GM12892 (cell line): ENCODE data around the gene CDH23.
"Not testable (repeated sequence)": the region's sequence is repeated elsewhere in the genome, so short reads cannot be mapped to it uniquely, and the experiment has no call there.

Source experiments
- DNase-seq: peaks from one replicate; pipeline ENCODE4 v3.0.0; 2011; ENCODE audit not compliant: insufficient read length
- FAIRE-seq: peaks from 2 replicates; lab custom pipeline; 2011; peaks lifted over from hg19 to GRCh38; lab: Jason Lieb, UNC
- POLR2A ChIP-seq: IDR thresholded peaks from 2 replicates; pipeline ENCODE4 v1.6.1; 2011; ENCODE audit warnings: low read depth, low read length, control low read depth
- POLR2AphosphoS5 ChIP-seq: IDR thresholded peaks from 2 replicates; pipeline ENCODE4 v1.6.1; 2011; ENCODE audit warnings: low read depth, low read length, control low read depth
- TAF1 ChIP-seq: IDR thresholded peaks from 2 replicates; pipeline ENCODE4 v1.6.1; 2011; ENCODE audit warnings: low read depth, mild to moderate bottlenecking, control low read depth, low read length, borderline replicate concordance

The CDH23 gene

DNA sequence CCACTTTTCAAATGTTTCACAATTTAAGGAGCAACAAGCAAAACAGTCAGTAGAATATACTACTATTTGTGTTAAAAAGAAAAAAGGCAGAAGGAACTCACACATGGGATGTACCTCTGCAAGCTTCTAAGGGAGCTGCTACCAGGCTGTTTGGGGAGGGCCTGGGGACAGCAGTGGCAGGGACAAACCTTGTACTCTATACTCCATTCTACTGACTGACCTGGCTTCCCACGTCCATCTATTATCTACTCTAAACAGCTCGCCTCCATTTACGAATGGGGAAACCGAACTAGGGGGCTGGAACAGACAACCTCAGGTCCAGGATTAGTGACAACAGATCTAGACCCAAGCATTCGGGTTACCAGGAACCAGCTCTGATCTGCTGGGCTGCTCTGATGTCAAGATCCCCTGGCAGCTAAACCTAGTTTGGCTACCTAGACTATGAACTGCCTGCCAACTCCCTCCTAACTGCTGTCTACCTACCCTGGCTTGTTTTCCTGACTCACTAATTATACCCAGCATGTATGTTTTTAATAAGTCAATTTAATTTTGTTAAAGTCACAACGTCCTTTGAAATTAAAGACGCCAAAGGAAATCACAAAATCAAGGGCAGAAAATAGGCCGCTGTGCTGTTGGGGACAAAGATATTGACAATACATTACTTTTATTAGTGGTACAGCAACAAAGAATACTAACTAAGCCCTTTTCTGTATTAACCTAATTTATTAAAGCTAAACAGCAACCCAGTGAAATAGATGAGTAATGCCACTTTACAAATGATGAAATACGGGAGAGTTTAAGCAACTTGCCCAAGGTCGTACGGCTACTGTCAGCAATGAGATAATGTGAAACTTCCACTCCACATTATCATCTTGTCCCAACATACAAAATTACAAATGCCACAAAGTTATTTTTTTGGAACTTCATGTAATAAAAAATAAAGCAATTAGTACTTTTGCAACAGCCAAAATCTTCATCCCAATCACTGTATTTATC is 449.0 kb downstream of the CDH23 start:
- FAIRE-seq (no peak), DNase-seq (no peak)
- TF ChIP-seq TAF1 (no peak), POLR2A (no peak), POLR2AphosphoS5 (no peak)

DNA sequence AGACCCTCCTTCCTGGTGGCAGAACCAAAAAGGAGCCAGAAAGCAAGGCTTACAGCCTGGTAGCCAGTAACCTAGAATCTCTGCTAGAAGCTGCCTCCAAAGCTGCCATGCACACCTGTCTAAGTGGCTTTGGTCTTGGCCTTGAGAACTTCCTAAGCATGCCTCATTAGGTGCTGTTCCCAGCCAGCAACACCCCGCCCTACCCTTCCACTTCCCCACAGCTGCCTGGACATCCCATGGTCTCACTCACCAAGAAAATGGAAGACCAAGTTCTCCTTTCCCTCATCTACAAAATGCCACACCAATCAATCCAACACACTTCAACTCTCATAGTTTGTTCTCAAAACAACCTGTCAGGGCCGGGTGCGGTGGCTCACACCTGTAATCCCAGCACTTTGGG is 450.1 kb downstream of the CDH23 start:
- TF ChIP-seq POLR2AphosphoS5 (no peak), TAF1 (no peak), POLR2A (no peak)
- no peak for DNase-seq
- FAIRE-seq, result no peak

DNA sequence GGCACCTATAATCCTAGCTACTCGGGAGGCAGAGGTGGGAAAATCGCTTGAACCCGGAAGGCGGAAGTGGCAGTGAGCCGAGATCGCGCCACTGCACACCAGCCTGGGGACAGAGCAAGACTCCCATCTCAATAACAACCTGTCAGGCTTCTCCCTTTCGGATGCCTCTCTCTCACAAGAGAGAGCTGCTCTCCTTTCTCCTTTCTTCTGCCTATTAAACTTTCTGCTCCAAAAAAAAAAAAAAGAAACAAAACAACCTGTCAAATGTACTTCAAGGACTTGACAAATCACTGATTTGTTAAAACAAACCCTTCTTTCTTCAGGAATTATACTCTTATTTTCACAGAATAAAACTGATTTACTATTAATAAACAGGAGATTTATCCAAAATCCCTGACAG is 450.7 kb downstream of the CDH23 start:
- FAIRE-seq (no peak), DNase-seq (no peak)
- TF ChIP-seq TAF1 (no peak), POLR2A (no peak), POLR2AphosphoS5 (no peak)

- no peak for TF ChIP-seq TAF1
- no peak for TF ChIP-seq POLR2AphosphoS5
- no peak for TF ChIP-seq POLR2A
- DNase-seq, result no peak
- no peak for FAIRE-seq
Measured at GRCh38 chr10:71848325-71849275, 451.9 kb downstream of the CDH23 start.

DNA sequence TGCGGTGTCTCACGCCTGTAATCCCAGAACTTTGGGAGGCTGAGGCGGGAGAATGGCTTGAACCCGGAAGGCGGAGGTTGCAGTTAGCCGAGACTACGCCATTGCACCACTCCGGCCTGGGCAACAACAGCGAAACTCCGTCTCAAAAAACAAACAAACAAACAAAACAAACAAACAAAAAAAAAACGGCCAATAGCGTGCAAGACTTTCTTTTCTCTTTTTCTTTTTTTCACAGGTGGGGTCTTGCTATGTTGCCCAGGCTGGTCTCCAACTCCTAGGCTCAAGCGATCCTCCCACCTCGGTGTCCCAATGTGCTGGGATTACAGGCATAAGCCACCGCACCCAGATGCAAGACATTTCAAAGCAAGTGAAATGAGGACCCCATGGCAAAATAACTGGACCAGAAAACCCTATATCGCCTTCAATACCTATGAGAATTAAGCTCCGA is 452.8 kb downstream of the CDH23 start:
- TF ChIP-seq POLR2AphosphoS5 (no peak), POLR2A (no peak), TAF1 (no peak)
- DNase-seq (no peak), FAIRE-seq (no peak)

DNA sequence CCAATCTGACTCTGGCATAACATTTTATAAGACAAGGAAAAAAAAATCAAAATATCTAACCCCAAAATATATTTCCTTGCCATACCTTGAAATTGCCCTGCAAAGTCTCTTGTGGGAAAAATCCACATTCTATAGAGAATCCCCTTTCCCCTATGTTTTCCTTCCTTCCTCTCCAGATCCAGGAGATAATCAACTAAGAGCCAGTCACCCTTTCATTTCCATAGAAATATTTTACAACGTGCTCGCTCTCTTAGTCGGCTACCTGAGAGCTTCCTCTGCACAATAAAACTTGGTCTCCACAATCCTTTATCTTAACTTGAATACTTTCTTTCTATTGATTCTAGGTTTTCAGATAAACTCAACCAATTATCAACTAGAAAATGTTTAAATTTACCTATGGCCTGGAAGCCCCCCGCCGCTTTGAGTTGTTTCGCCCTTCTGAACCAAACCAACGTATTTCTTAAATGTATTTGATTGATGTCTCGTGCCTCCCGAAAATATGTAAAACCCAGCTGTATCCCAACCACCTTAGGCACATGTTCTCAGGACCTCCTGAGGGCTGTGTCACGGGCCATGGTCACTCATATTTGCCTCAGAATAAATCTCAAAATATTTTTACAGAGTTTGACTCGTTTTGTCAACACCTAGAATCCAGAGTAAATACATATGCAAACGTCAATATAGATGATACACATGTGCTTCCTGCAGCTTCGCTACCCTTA is 453.5 kb downstream of the CDH23 start:
- FAIRE-seq, result peak; percentile 5

DNA sequence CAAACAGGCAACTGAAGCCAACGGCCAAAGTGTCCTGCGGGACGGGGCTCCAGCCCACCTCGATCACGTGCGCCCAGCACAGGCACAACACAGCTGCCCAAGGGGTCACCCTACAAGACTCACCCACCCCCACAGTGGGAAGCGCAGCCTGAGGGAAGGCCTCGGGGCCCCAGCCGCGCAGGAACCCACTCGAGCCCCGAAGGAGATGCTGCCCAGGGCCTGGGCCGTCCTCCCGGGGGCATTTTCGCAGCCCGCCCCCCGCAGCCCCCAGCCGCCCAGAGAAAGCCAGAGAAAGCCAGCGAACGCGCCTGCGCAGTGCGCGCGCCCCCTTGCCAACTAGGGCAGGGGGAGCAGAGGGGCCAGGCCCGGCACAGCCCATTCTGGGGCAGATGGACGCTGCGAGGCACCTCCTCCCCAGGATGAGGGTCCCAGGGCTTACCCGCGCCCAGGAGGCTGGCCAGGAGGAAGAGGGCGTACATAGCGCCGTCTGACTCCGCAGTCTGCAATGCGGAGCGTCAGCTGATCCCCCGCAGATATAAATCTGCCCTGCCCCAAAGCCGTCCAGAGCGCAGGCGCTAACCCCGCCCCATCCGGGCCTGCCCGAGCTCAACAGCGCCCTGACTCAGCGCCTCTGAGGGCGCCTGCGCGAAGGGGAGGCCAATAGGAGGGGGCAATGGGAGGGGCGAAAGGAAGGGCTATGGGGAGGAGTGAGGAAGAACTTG is 454.2 kb downstream of the CDH23 start, which contains the start of gene PSAP:
Gene PSAP, minus strand, starts transcription at position 509 of the 722 bp plus-strand sequence. Its CDS starts 30 bp downstream, at position 479.
- TF ChIP-seq POLR2AphosphoS5 (peak; percentile 98), TAF1 (peak; percentile 83), POLR2A (peak; percentile 99)
- peak; percentile 96 for FAIRE-seq
- peak; percentile 99 for DNase-seq

More for the DNA sequence above, 453.5 kb downstream of the CDH23 start:
- DNase-seq, result no peak
- TF ChIP-seq TAF1 (no peak), POLR2AphosphoS5 (no peak)

- not testable (repeated sequence) for DNase-seq, FAIRE-seq
Measured at GRCh38 chr10:71851465-71852095, 454.9 kb downstream of the CDH23 start.

DNA sequence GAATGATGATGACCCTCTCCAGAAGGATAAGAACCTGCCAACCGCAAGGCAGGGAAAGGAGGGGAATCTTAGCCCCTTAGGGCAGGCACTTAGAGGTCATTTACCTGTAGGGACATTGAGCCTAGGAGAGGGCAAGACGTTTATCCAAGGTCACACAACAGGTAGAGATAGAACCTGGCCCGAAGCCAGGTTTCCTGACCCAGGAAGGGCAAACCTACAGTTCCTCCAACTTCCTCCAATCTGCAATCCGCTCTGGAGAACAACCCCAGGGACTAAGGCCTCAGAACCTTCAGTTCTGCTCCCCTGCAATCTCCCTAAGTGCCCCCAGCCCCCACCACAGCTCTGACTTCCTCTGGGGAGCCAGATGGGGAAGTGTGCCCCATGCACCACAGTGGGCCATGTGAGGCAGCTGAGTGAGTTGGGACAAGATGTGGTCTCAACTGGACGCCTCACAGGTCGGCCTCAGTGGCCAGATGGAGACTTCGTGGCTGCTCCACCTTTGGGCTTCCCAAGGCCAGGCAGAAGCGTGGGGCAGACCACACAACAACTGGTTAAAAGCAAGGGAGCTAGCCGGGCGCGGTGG is 455.7 kb downstream of the CDH23 start:
- FAIRE-seq (no peak), DNase-seq (no peak)
- TF ChIP-seq POLR2A (no peak), TAF1 (no peak), POLR2AphosphoS5 (no peak)

DNA sequence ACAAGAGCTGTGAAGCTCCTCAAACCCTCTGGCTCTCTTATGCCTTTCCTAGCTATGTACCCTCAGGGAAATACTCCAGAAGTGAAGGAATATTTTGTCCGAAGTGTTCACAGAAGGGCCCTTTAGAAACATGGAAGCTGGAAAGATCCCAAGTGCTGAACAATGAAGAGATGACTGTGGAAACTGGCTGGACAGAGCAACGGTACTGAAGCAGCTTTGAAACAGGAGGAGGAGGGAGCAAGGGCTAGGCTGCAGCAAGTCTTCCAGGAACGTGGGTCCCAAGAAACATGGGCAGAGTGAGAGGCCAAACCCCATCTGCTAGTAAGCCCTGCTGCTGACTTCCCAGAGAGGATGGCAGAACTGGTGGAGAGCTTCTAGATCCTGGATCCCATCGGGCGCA is 457.3 kb downstream of the CDH23 start:
- DNase-seq (no peak), FAIRE-seq (no peak)
- TF ChIP-seq POLR2AphosphoS5, result no peak
- TF ChIP-seq POLR2A, result no peak
- TF ChIP-seq TAF1, result no peak
